ENCODE data around the gene ZNF366.
"Not testable (repeated sequence)": the region's sequence is repeated elsewhere in the genome, so short reads cannot be mapped to it uniquely, and the experiment has no call there.

The ZNF366 gene

DNA sequence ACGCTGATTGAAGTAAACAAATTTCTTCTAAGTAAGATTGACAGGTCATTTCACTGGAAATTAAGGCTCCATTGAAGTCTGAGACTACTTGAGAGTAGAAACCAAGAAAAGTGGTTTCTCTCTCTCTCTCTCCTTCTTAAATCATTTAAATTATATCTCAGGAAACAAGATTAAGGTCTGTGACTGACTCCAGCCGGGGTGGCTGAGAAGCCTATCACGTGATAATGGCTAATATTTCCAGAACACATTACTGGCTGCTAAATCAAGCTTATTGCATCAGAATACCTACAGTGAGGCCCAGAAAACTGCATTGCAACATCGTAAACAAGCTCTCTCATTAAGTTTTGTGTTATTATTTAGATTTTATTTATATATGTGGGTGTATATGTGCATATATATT, 98.6 kb downstream of the ZNF366 start:
- no peak for DNase-seq (ENCODE audit: extremely low spot score)
- TF ChIP-seq FOXA1 (IDR thresholded peaks at IDR 0.05) (no peak), SP1 (IDR thresholded peaks at IDR 0.05) (no peak), FOXM1 (IDR thresholded peaks at IDR 0.05; ENCODE audit: borderline replicate concordance) (no peak), ZNF384 (IDR thresholded peaks at IDR 0.05) (no peak), ARNT (IDR thresholded peaks at IDR 0.05) (no peak), FOXK2 (IDR thresholded peaks at IDR 0.05) (no peak), LEF1 (IDR thresholded peaks at IDR 0.05; ENCODE audit: borderline replicate concordance) (no peak), NFRKB (IDR thresholded peaks at IDR 0.05) (no peak)
- TF ChIP-seq, protein P1, sequence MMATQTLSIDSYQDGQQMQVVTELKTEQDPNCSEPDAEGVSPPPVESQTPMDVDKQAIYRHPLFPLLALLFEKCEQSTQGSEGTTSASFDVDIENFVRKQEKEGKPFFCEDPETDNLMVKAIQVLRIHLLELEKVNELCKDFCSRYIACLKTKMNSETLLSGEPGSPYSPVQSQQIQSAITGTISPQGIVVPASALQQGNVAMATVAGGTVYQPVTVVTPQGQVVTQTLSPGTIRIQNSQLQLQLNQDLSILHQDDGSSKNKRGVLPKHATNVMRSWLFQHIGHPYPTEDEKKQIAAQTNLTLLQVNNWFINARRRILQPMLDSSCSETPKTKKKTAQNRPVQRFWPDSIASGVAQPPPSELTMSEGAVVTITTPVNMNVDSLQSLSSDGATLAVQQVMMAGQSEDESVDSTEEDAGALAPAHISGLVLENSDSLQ (IDR thresholded peaks at IDR 0.05), result no peak

DNA sequence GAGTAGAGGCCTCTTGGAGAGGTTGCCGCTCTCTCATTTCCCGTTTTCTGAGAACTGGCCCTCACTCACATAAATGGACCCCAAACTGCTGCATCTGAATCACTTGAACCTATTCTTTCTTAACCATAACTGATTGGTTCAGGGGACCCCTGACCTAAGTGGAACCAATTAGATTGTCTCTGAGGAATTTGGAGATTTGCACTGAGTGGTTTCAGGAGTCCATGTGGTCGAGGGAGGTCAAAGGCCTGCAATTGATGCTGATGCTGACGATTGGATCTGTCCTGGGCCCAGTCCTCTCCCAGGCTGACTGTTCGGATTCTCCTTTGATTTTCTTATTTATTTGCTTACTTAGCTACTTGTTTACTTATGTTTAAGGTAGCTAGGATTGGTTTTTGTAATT, 99.1 kb downstream of the ZNF366 start:
- ChIA-PET POLR2A (no interaction called here), CTCF (interaction anchor here (0.9 kb wide), 1 partner anchor 410 kb away, joined by 3 read pairs; no protein-coding TSS in a partner anchor)
- no peak for DNase-seq (ENCODE audit: extremely low spot score)
- TF ChIP-seq HDGF (IDR thresholded peaks at IDR 0.05; ENCODE audit: borderline replicate concordance) (no peak), L3MBTL2 (conservative IDR thresholded peaks at IDR 0.05) (no peak), SUZ12 (IDR thresholded peaks at IDR 0.05) (no peak), NFRKB (IDR thresholded peaks at IDR 0.05) (no peak), LEF1 (IDR thresholded peaks at IDR 0.05; ENCODE audit: borderline replicate concordance) (no peak), ARNT (IDR thresholded peaks at IDR 0.05) (no peak), FOXA1 (IDR thresholded peaks at IDR 0.05) (no peak), CTBP1 (IDR thresholded peaks at IDR 0.05; ENCODE audit: borderline replicate concordance) (no peak), ZNF384 (IDR thresholded peaks at IDR 0.05) (no peak)

More for the DNA sequence above, 98.6 kb downstream of the ZNF366 start:
- ChIA-PET POLR2A (no interaction called here), CTCF (interaction anchor here (0.9 kb wide), 1 partner anchor 410 kb away, joined by 3 read pairs; no protein-coding TSS in a partner anchor)

DNA sequence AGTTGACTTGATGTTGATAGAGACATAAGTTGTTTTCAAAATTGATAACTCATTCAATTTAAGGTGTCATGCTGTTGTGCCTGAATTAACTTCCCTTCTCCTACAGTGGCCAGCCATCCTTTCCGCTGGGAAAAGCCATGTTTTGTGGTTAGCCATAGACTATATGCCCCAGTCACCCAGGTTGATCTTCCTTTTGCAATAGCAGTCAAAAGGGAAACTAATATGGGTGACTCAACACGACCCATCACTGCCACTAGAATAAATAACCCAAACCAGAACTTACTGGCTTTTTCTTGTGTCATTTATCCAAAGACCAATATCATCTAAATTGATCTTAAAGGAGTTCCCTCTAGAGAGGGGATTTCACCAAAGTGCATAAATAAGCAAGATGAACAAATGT, 99.7 kb downstream of the ZNF366 start:
- TF ChIP-seq FOXK2 (IDR thresholded peaks at IDR 0.05) (no peak), ELF4 (IDR thresholded peaks at IDR 0.05) (no peak), ZNF384 (IDR thresholded peaks at IDR 0.05) (no peak), BHLHE40 (IDR thresholded peaks at IDR 0.05; ENCODE audit: borderline replicate concordance) (no peak), NFRKB (IDR thresholded peaks at IDR 0.05) (no peak), SUZ12 (IDR thresholded peaks at IDR 0.05) (no peak), SP1 (IDR thresholded peaks at IDR 0.05) (no peak), FOXM1 (IDR thresholded peaks at IDR 0.05; ENCODE audit: borderline replicate concordance) (no peak), L3MBTL2 (conservative IDR thresholded peaks at IDR 0.05) (no peak), TARDBP (IDR thresholded peaks at IDR 0.05) (no peak), LEF1 (IDR thresholded peaks at IDR 0.05; ENCODE audit: borderline replicate concordance) (no peak)
- TF ChIP-seq, protein P1 (IDR thresholded peaks at IDR 0.05), result no peak
- DNase-seq (ENCODE audit: extremely low spot score), result no peak
- ChIA-PET CTCF (no interaction called here), POLR2A (no interaction called here)

DNA sequence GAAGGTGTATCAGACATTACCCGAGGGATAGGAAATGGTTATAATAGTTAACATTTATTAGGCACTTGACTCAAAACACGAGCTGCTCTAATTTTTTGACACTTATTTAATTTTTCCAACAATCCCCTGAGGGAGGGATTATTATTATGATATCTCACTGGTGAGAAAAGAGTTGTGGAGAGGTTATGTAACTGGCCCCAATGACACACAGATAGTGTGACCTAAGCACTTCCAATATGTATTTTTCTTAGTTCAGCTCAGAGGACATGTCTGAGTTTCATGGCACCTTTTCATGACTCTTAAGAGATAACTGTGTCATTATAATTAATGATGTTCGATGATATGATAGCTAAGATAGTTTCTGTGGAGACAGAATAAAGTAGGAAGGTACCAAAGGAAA, 100.1 kb downstream of the ZNF366 start:
- TF ChIP-seq BHLHE40 (IDR thresholded peaks at IDR 0.05; ENCODE audit: borderline replicate concordance) (no peak), FOXK2 (IDR thresholded peaks at IDR 0.05) (no peak), HDGF (IDR thresholded peaks at IDR 0.05; ENCODE audit: borderline replicate concordance) (no peak), ZNF384 (IDR thresholded peaks at IDR 0.05) (no peak), TARDBP (IDR thresholded peaks at IDR 0.05) (no peak), NFRKB (IDR thresholded peaks at IDR 0.05) (no peak), L3MBTL2 (conservative IDR thresholded peaks at IDR 0.05) (no peak), SUZ12 (IDR thresholded peaks at IDR 0.05) (no peak), SP1 (IDR thresholded peaks at IDR 0.05) (no peak), ELF4 (IDR thresholded peaks at IDR 0.05) (no peak), ARNT (IDR thresholded peaks at IDR 0.05) (no peak), CTBP1 (IDR thresholded peaks at IDR 0.05; ENCODE audit: borderline replicate concordance) (no peak), FOXM1 (IDR thresholded peaks at IDR 0.05; ENCODE audit: borderline replicate concordance) (no peak), LEF1 (IDR thresholded peaks at IDR 0.05; ENCODE audit: borderline replicate concordance) (no peak), FOXA1 (IDR thresholded peaks at IDR 0.05) (no peak)
- TF ChIP-seq, protein P1 (IDR thresholded peaks at IDR 0.05), result no peak
- POLR2A ChIA-PET, result no interaction called here
- no peak for DNase-seq (ENCODE audit: extremely low spot score)

DNA sequence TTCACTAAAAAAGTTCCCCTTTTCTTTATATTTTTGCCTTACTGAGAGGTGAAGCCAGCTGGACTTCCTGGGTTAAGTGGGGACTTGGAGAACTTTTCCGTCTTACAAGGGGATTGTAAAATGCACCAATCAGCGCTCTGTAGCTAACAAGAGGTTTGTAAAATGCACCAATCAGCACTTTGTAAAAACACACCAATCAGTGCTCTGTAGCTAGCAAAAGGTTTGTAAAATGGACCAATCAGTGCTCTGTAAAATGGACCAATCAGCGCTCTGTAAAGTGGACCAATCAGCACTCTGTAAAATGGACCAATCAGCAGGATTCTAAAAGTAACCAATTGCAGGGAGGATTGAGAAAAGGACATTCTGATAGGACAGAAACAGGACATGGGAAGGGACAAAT, 102.4 kb downstream of the ZNF366 start:
- CTCF ChIA-PET, result not testable (repeated sequence)

More for the DNA sequence above, 100.1 kb downstream of the ZNF366 start:
- CTCF ChIA-PET, result no interaction called here

DNA sequence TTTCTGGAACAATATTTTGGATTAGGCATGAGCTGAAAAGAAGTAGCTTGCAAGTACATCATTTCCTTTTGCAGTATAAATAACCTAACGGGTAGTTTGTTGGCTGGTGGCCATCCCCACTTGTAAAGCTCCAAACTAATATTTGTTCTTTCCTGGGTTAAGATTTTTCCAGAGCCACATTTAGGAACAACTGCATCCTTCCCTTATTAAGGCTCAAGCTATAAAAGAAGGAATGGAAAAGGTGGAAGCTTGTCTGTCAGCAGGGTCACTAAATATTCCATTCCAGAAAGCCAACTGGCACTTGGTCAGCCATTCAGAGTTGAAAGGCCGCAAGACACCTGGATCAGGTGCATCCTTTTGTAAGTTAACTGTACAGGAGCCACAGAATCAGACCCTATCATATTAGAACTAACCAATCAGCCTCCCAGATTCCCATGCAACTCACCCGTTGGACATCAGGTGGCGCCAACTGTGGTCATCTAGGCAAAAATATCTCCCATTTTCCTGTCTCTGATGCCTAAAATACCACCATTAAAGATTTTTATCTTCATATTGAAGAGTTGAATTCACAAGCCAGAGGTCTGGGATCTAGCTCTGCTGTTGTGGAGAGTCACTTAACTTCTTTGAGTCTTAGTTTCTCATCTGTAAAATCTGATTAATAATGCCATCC, 104.1 kb downstream of the ZNF366 start:
- no peak for DNase-seq (ENCODE audit: extremely low spot score)
- TF ChIP-seq LEF1 (IDR thresholded peaks at IDR 0.05; ENCODE audit: borderline replicate concordance), result no peak
- TF ChIP-seq FOXM1 (IDR thresholded peaks at IDR 0.05; ENCODE audit: borderline replicate concordance), result no peak
- no peak for TF ChIP-seq FOXA1 (IDR thresholded peaks at IDR 0.05)
- no peak for TF ChIP-seq ARNT (IDR thresholded peaks at IDR 0.05)
- no peak for TF ChIP-seq ELF4 (IDR thresholded peaks at IDR 0.05)
- no peak for TF ChIP-seq HDGF (IDR thresholded peaks at IDR 0.05; ENCODE audit: borderline replicate concordance)
- TF ChIP-seq, protein P1 (IDR thresholded peaks at IDR 0.05), result no peak
- TF ChIP-seq CTBP1 (IDR thresholded peaks at IDR 0.05; ENCODE audit: borderline replicate concordance), result no peak
- TF ChIP-seq SUZ12 (IDR thresholded peaks at IDR 0.05), result no peak
- no peak for TF ChIP-seq L3MBTL2 (conservative IDR thresholded peaks at IDR 0.05)
- no peak for TF ChIP-seq SP1 (IDR thresholded peaks at IDR 0.05)
- no peak for TF ChIP-seq FOXK2 (IDR thresholded peaks at IDR 0.05)
- TF ChIP-seq ZNF384 (IDR thresholded peaks at IDR 0.05), result no peak
- POLR2A ChIA-PET, result no interaction called here
- CTCF ChIA-PET, result no interaction called here

More for the DNA sequence above, 102.4 kb downstream of the ZNF366 start:
- DNase-seq (ENCODE audit: extremely low spot score); POLR2A ChIA-PET: not testable (repeated sequence)

All from HEK293T (cell line).